ENCODE data around the gene CYP2R1. TPM values are rescaled to one million over a fixed set of nuclear protein-coding genes. Genes with fewer than 3 reads are reported as not detected.

CYP2R1 gene, protein sequence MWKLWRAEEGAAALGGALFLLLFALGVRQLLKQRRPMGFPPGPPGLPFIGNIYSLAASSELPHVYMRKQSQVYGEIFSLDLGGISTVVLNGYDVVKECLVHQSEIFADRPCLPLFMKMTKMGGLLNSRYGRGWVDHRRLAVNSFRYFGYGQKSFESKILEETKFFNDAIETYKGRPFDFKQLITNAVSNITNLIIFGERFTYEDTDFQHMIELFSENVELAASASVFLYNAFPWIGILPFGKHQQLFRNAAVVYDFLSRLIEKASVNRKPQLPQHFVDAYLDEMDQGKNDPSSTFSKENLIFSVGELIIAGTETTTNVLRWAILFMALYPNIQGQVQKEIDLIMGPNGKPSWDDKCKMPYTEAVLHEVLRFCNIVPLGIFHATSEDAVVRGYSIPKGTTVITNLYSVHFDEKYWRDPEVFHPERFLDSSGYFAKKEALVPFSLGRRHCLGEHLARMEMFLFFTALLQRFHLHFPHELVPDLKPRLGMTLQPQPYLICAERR
- total RNA-seq (ENCODE audit: insufficient read depth, low replicate concordance) = 19.0 TPM

DNA sequence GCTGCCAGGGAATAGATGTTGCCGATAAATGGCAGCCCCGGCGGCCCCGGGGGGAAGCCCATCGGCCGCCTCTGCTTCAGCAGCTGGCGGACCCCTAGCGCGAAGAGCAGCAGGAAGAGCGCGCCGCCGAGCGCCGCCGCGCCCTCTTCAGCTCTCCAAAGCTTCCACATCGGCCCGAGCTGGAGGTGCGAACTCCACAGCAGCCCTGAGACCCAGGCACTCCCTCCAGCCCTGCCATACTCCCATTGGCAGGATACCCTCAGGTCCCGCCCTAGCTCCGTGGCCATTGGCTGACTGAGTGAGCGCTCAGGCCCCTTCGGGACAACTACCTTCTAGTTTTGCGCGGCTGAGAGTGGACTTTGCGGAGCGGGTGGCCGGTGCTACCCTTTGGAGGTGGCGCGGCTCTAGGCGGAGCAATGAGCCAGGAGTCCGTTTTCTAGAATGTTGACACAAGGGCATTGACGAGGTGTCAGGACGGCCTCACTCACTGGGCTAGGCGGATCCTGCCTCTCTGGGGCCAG is at the start of gene CYP2R1:
Gene CYP2R1, minus strand, starts transcription at position 196 of the 521 bp plus-strand sequence. Its CDS starts 26 bp downstream, at position 170.
- peak; percentile 98 for DNase-seq (ENCODE audit: low spot score)

DNA sequence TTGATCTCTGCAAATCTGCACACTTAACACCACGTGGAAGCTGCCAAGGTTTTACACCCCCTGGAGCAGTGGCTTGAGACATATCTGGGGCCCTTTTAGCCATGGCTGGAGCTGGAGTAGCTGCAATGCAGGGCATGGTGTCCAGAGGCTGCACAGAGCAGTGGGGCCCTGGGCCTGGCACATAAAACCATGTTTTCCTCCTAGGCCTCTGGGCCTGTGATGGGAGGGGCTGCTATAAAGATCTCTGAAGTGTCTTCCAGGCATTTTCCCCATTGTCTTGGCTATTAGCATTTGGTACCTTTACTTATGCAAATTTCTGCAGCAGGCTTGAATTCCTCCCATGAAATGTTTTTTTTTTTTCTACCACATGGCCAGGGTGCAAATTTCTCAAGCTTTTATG is 46.9 kb upstream of the CYP2R1 start:
- DNase-seq (ENCODE audit: low spot score) = no peak

DNA sequence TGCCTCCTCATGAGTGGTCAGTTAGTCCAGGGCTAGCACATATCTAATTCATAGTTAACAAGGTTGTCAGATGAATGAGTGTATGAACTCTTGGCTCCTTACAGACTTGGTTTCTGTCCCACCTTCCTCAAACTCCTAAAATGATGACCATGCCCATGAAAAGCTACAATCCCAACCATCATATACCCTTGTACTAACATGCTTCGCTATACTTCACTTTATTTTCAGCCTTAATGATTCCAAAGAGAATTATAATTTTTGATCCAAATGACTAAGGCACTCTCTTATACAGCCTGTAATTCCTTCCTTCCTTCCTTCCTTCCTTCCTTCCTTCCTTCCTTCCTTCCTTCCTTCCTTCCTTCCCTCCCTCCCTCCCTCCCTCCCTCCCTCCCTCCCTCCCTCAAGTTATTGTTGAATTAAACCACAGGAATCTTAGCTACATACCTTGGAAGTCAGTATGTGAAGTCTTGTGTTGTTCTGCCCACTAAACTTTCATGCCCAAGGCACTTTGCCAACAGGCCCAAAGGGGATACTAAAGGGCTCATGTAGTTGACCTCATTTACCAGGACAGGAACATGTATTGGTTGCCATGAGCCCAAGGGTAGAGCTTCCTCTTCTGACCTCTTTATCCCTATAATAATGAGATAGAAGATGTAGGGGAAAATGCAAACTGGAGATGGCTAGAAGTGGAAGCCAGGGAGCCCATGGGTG is 42.8 kb upstream of the CYP2R1 start:
- no peak for DNase-seq (ENCODE audit: low spot score)

DNA sequence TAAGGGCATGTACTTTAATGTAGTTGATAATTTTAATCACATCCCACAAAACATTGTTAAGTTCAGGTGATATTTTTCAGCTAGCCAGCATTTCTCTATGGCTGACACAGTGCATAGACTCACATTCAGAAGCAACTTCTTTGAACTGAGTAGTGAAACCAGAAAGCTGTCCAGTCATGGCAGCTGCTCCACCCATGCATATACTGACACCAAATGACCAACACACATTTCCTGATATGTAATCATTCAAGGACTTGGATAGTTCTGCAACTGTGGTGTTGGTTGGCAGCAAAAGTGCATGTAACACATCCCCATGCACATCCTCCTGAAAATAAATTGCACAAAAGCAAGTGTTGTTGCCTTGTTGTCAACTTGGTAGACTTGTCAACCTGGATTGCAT is 40.4 kb upstream of the CYP2R1 start:
- no peak for DNase-seq (ENCODE audit: low spot score)

DNA sequence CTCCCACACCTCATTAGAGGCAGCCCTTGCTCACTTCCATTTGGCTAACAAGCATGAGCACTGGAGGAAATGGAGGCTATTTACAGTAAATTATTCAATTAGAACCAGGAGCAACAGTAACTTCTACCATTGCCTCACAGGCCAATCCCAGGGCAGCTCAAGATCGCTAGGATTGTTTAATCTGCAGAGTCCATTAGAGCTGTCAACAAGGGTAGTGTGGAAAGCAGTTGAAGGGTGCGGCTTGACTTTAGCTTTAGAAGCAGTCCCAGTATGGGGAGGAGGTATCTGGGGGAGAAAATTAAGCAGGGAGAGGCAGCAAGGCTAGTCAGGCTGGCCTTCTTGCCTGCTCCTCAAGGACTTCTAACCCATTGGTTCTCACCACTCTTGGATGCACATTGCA is 38.3 kb upstream of the CYP2R1 start:
- DNase-seq (ENCODE audit: low spot score) = no peak

DNA sequence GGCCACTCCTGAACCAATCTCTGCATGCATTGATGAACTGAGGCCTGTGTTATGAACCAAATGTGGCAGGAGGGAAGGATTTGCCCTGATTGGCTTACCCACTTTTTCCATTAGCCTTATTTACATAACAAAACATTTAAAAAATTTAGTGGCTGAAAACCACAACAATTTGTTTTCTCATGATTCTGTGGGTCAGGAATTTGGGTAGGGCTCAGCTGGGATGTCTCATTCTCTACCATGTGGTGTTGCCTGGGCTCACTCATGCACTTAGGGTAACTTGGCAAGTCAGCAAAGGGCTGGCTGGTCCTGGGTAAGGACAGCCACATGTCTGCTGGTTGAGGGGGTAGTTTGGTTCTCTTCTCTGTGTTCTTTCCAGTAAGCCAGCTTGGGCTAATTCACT is 35.1 kb upstream of the CYP2R1 start:
- no peak for DNase-seq (ENCODE audit: low spot score)

DNA sequence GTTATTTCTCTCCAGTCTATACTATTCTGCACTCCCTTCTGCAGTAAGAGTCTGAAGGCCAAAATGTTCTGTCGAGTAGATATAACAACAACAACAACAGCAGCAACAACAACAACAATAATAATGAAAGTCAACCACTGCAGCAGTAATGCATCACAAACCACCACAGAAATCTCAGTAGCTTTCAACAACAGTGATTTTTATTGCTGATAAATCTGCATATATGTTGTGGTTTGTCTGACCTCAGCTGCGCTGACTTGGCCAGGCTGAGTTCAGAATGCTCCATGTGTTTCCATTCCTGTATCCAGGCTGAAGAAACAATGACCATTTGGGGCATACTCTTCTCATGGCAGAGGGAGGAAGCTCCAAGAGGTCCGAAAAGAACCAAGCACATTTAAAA is 32.3 kb upstream of the CYP2R1 start:
- no peak for DNase-seq (ENCODE audit: low spot score)

DNA sequence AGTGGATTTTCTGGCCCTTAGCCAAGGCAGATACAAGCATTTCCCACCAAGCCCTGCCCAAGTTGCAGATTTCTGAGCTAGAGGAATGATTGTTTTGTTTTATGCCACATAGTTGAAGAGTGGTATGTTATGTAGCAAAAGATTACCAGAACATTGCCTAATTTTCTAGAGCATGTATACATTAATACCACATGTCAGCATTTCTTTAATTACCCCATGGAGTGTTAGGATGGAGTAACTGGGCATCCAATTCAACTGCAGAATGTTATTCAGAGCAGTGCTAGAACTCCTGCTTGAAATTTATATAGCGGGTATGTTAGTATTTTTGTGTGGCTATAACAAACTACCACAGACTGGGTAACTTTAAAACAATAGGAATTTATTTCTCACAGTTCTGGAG is 24.4 kb upstream of the CYP2R1 start:
- DNase-seq (ENCODE audit: low spot score) = no peak

DNA sequence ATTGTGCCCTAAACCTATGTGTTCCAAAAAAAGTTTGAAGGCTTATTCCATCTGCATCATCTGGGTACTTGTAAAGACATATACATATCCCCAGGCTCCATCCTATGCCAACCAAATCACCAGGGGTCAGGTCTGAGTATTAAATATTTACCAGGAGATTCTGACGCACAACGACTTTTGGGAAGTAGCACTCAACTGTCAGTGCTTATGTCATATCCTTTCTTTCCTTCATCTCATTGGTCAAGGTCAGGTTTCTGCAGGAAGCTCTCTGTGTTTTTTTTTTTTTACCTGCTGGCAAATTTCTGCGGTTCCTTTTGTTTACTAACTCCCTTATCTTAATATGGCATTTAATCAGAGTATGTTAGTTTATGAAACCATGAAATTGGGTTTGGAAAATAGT is 22.5 kb upstream of the CYP2R1 start:
- no peak for DNase-seq (ENCODE audit: low spot score)

DNA sequence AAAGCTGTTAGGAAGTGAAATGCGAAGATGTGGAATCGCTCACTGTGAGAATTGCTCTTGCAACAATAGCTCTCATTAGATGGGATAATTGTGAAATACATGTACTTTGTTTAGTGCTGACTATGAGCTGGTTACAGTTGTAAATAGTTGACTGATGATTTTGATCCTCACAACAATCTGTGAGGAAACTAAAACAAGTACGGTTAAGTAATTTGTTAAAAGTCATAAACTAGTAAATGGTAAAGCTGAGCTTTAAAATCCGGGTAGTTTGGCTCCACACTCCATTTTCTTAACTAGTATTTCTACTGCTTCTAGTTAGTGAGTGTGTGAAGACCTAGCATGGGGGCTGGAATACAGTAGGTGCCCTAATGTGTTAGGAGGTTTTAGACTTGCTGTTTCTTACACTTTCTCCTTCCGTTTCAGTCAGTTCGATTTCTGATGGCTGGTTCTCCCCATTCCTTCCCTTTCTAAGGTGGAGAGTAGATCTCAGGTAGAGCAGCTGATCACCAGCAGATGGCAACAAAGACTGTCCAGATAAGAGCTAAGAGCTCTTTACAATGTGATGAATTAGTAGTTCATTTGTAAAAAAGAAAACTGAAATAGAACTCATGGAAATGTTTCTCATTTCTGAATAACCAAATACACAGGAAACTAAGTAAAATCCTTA is 16.3 kb upstream of the CYP2R1 start:
- peak; percentile 68 for DNase-seq (ENCODE audit: low spot score)

DNA sequence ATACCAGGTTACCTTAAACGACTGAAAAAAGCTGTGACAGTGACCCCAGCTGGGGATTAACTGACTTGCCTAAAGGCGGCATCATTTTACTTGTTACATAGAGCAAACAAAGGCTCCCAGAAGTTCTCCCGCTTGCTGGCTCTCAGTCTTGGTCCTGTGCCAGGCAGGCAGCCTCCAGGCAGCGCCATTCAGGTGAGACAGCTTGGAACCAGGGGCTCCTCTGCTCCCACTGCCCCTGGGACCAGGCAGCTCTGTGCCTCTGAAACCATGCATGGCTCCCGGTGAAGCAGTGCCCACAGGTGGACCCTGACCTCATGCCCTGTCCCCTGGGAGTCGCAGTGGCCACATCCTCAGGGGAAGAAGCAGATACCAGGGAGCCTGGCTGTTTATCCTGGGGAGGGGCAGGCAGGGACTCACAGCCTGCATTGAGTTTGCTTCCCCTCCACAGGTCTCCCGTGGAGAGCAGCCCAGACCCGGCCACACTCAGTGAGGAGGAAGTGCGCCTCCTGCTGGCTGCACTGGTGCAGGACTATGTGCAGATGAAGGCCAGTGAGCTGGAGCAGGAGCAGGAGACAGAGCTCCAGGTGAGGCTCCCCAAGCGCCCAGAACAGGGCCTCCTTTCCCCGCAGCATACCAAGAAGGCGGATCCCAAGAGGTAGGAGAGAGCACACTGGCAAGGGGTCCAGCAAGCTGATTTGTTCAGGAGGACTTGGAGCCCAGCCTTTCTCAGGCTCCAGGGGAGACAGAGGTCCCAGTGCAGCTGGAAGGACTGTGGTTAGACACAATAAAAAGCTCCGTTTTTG is 15.6 kb upstream of the CYP2R1 start:
- peak; percentile 53 for DNase-seq (ENCODE audit: low spot score)

DNA sequence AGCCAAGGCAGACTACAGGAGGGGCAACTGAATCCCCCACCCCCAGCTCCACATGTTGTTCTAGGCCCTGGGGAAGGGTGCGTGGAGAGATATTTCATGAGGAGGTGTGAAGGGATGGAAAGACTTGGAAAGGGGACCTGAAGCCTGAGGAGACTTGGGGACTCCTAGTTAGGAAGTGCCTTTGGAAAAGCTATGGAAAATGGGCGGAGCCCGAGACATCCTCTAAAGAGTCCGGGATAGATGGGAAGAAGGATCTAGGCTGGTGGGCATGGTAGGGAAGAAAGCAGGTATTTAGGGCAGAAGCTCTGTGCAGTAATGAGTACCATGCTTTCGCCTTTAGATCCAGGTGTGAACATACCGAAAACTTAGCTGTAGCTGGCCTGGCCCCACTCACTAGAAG is 15.0 kb upstream of the CYP2R1 start:
- no peak for DNase-seq (ENCODE audit: low spot score)

DNA sequence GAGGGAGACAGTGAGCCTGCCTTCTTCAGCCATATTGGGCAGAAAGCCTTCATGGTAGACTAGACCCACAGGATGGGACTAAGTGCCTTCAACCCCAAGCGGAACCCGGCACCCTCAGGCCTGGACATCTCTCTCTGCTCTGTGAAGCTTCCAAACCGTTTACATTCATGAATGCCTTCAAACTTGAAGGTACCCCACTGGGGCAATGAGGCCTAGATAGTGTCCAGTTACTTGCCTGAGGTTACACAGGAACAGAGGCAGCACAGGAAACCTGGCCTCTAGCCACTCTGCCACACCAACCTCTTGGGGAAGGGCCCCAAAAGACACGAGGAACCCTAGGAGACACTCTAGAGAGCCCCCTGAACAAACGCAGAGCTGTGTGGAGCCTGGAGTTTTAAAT is 14.5 kb upstream of the CYP2R1 start:
- no peak for DNase-seq (ENCODE audit: low spot score)

DNA sequence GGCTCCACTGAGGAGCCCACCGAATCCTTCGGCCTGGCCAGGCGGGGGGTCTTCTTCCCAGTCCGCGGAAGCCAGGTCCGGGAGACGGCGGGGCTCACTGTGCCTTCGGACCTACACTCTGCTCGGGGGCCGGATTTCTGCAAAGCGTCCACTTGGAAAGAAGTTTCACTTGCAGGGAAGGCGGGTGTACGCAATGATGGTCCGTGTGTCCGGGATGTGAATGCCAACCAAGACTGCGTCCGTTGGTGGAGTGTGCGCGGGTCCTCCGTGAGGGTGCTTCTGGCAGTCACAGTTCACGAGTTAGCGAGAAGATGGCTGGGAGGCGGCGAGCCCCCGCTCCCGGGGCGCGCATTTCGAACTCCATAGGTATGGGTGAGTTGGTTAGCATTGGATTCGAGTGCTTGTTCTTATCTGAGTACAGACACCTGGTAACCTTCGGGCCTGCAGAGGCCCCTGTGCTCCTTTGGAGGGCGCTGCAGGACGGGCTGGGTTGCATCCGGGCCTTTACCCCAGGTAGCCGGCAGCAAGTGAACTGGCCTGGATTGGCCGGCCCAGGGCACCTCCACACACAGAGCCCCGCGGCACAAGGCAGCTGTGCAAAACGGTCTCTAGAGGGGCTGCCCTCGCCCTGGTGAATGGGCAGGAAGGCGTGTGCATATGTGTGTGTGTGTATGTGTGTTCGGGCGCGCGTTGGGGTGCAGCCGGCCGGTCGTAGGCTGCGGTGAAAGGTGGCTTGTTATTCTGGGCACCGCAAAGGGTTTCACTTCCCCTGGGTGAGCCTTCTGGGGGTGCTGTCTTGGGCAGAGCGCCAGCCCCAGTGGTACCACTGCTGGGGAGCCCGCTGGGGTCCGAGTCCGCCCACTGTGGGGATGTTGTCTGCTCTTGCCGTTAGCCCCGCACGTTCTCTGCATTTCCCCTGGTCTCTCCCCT is 13.3 kb upstream of the CYP2R1 start:
- peak; percentile 33 for DNase-seq (ENCODE audit: low spot score)

DNA sequence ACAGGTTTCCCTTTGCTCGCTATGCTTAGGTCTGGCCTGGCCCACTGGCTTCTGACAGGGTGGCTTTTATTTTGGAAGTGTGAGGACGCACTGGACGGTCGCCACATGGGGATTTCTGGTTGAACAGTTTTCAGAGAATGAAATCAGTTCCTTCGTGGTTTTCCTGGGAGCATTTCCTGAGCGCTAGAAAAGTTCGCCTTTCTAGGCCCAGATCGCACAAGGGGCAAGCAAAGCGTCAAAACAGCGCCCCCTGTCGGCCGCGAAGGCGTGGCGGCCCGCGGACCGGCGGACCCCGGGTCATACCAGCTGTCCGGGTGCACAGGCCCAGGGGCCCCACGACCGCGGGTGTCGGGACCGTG is 12.7 kb upstream of the CYP2R1 start:
- DNase-seq (ENCODE audit: low spot score) = peak; percentile 71

DNA sequence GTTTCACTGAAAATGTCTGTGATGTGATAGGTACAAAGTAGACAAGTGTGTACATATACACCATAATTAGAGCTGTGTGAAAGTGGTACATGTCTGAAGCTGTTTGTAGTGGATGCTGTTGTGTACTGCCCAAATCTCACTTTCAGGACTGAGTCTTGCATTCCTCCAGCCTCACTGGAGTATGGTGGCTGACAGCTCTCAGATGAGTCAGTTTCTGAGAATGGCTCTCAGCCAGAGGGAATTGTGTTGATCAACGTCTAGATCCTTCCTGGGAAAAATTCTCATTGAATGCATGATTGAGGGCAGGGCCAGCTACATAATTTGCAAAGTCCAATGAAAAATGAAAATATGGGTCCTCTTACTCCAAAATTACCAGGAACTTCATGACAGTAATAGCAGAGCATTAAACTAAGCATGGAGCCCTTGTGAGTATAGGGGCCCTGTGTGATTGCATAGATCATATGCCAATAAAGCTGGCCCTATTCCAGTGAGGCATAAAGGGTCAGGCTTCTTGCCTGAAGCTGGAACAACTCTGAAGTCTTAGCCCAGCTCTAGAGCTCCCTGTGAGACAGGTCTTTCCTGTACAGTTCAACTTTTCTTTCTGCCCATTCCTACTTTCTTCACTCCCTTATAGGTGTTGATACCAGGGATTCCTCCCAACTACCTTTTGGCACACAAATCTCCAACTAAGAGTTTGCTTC is 10.8 kb upstream of the CYP2R1 start:
- DNase-seq (ENCODE audit: low spot score) = no peak

DNA sequence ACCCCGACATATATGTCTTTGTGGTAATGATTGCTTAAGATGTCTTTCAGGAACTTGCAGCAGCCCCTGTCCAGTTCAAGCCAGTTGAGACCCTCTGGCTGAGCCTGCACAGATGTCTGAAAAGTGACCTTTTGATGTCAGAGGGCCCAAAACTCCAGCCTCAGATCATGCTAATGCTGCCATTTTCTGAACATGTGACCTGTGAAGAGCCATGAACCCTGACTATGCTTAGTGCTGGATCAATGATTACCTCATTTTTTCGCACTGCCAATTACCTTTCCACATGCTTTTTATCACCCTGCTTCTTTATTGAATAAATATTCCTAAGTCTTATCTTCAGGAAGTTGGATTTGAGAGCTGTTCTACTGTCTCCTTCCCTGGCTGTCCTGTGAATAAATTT is 6.9 kb upstream of the CYP2R1 start:
- no peak for DNase-seq (ENCODE audit: low spot score)

DNA sequence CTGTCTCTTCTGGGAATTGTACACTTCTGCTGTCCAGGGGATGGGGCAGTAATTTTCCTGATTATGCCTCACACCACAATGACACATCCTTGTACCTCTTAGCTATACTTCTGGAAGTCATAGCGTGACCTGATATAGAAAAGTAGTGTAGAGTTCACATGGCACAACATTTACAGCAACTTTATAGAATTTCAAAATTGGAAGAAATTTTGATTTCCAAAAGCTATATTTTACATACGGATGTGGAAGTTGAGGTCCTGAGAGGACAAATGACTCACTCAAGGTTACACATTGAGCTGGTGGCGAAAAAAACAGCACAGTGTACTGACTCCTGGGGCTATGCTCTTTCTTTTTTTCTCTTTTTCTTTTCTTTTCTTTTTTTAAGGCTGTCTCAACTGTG is 6.3 kb upstream of the CYP2R1 start:
- DNase-seq (ENCODE audit: low spot score) = no peak
